H1 (cell line): ENCODE results near the gene BTBD8. TPM values are rescaled to one million over a fixed set of nuclear protein-coding genes. Genes with fewer than 3 reads are reported as not detected.

Experiments used
- CTCF ChIA-PET: fragments of 300-600 bp; sonication (Branson Sonifier 250); formaldehyde crosslinking; loops from one replicate; lab custom pipeline; 2021; ENCODE audit not compliant: partially characterized antibody; lab: Charles Lee
- POLR2A ChIA-PET: fragments of 300-600 bp; sonication (Branson Sonifier 250); formaldehyde crosslinking; loops from one replicate; lab custom pipeline; 2021; ENCODE audit warnings: inconsistent platforms; ENCODE audit not compliant: partially characterized antibody; lab: Charles Lee
- DNase-seq, 2 experiments: peaks; one replicate each; pipeline versions ENCODE4 v3.0.0 to v3.0.0-alpha.2; 2010 to 2022; ENCODE audit warnings: low spot score in 2 of 2, low read depth in 1 of 2, mixed read lengths in 1 of 2
- FAIRE-seq: peaks from 2 replicates; lab custom pipeline; 2011; peaks lifted over from hg19 to GRCh38; lab: Jason Lieb, UNC
- H2AFZ ChIP-seq: 2 replicates; pipeline ENCODE4 v1.8.1; 2012; ENCODE audit warnings: low read length, inconsistent platforms
- H2AK5ac ChIP-seq: 2 replicates; pipeline ENCODE4 v1.6.1; 2013; ENCODE audit warnings: low read depth, low read length
- H2BK120ac ChIP-seq: replicated peaks from 2 replicates; pipeline ENCODE3; 2013; ENCODE audit warnings: low read depth, low read length, inconsistent platforms
- H2BK12ac ChIP-seq: 2 replicates; pipeline ENCODE4 v1.6.1; 2013; ENCODE audit warnings: low read depth, low read length
- H2BK15ac ChIP-seq: 2 replicates; pipeline ENCODE4 v1.6.1; 2013; ENCODE audit warnings: low read length
- H2BK20ac ChIP-seq: 2 replicates; pipeline ENCODE4 v1.6.1; 2013; ENCODE audit warnings: low read length
- H2BK5ac ChIP-seq: 2 replicates; pipeline ENCODE4 v1.6.1; 2013; ENCODE audit warnings: low read depth, low read length
- H3K14ac ChIP-seq: 2 replicates; pipeline ENCODE4 v1.6.1; 2013; ENCODE audit warnings: inconsistent platforms; ENCODE audit not compliant: insufficient read length
- H3K18ac ChIP-seq: 2 replicates; pipeline ENCODE4 v1.6.1; 2013; ENCODE audit warnings: low read length; ENCODE audit errors: extremely low read depth
- H3K23ac ChIP-seq: 2 replicates; pipeline ENCODE4 v1.6.1; 2013; ENCODE audit warnings: inconsistent platforms; ENCODE audit not compliant: insufficient read length
- H3K23me2 ChIP-seq: 2 replicates; pipeline ENCODE4 v1.6.1; 2013; ENCODE audit warnings: low read depth, low read length
- H3K27ac ChIP-seq: 2 replicates; pipeline ENCODE4 v1.6.1; 2011; ENCODE audit warnings: low read depth, low read length, inconsistent platforms
- H3K27me3 ChIP-seq, 4 experiments: replicated peaks in 1 of 4; 1 replicate in 1 of 4; 2 replicates in 3 of 4; pipeline versions ENCODE4 v1.6.1 to v1.8.1; 2011 to 2013; ENCODE audit warnings: low read length in 3 of 4, mild to moderate bottlenecking in 3 of 4, inconsistent platforms in 2 of 4, mixed read lengths in 2 of 4, moderate library complexity in 1 of 4; ENCODE audit not compliant: control insufficient read depth in 3 of 4, insufficient read depth in 3 of 4; ENCODE audit errors: extremely low read depth in 1 of 4
- H3K36me3 ChIP-seq, 4 experiments: 2 replicates each; pipeline versions ENCODE4 v1.6.1 to v1.8.1; 2011 to 2013; ENCODE audit warnings: mild to moderate bottlenecking in 4 of 4, low read length in 3 of 4, moderate library complexity in 2 of 4, control low read depth in 1 of 4, inconsistent platforms in 1 of 4; ENCODE audit not compliant: insufficient read depth in 4 of 4, control insufficient read depth in 2 of 4
- H3K4ac ChIP-seq: replicated peaks from 2 replicates; pipeline ENCODE3; 2013; ENCODE audit warnings: low read length, low read depth, mixed read lengths, inconsistent platforms; ENCODE audit not compliant: insufficient read length
- H3K4me1 ChIP-seq, 4 experiments: replicated peaks in 1 of 4; 1 replicate in 1 of 4; 2 replicates in 3 of 4; pipeline versions ENCODE4 v1.6.1 to v1.8.1; 2011 to 2013; ENCODE audit warnings: low read length in 3 of 4, inconsistent platforms in 2 of 4, mixed read lengths in 1 of 4; ENCODE audit not compliant: insufficient read depth in 4 of 4, control insufficient read depth in 3 of 4
- H3K4me2 ChIP-seq, 2 experiments: 2 replicates each; pipeline versions ENCODE4 v1.6.1 to v1.8.1; 2011 to 2013; ENCODE audit warnings: low read depth in 2 of 2, low read length in 2 of 2, control low read depth in 1 of 2, inconsistent platforms in 1 of 2, mild to moderate bottlenecking in 1 of 2; ENCODE audit not compliant: insufficient read depth in 1 of 2
- H3K4me3 ChIP-seq, 4 experiments: fragments of 200-600, 300-600 bp in 1 of 4; sonication (generic), shearing (Covaris generic), sonication (Bioruptor Twin) in 1 of 4; 2 replicates each; pipeline versions ENCODE4 v1.5.1 to v1.8.1; 2011 to 2016; ENCODE audit warnings: low read length in 4 of 4, low read depth in 3 of 4, control low read depth in 2 of 4, inconsistent platforms in 2 of 4, mild to moderate bottlenecking in 2 of 4, mixed read lengths in 1 of 4, moderate library complexity in 1 of 4; ENCODE audit not compliant: insufficient read depth in 2 of 4; ENCODE audit errors: extremely low read depth in 1 of 4
- H3K56ac ChIP-seq: replicated peaks from 2 replicates; pipeline ENCODE3; 2013; ENCODE audit warnings: low read depth, mild to moderate bottlenecking, mixed read lengths, low read length, inconsistent platforms; ENCODE audit not compliant: insufficient read length
- H3K79me1 ChIP-seq: 2 replicates; pipeline ENCODE4 v1.6.1; 2013; ENCODE audit warnings: low read depth, low read length, control low read depth
- H3K79me2 ChIP-seq, 2 experiments: 2 replicates each; pipeline versions ENCODE4 v1.6.1 to v1.8.1; 2012 to 2013; ENCODE audit warnings: low read length in 2 of 2, mild to moderate bottlenecking in 2 of 2, inconsistent platforms in 1 of 2; ENCODE audit not compliant: insufficient read depth in 2 of 2, control insufficient read depth in 1 of 2
- H3K9ac ChIP-seq, 4 experiments: replicated peaks in 1 of 4; 1 replicate in 1 of 4; 2 replicates in 3 of 4; pipeline versions ENCODE4 v1.6.1 to v1.8.1; 2011 to 2013; ENCODE audit warnings: low read depth in 3 of 4, low read length in 3 of 4, control low read depth in 2 of 4, mild to moderate bottlenecking in 2 of 4, moderate library complexity in 2 of 4, inconsistent platforms in 1 of 4; ENCODE audit errors: extremely low read depth in 1 of 4
- H3K9me3 ChIP-seq, 2 experiments: 2 replicates each; pipeline versions ENCODE4 v1.6.1 to v1.8.1; 2012 to 2013; ENCODE audit warnings: mild to moderate bottlenecking in 2 of 2, moderate library complexity in 2 of 2, control low read depth in 1 of 2, inconsistent platforms in 1 of 2, low read depth in 1 of 2, low read length in 1 of 2, mixed read lengths in 1 of 2; ENCODE audit not compliant: insufficient read depth in 2 of 2
- H4K20me1 ChIP-seq, 2 experiments: replicated peaks in 1 of 2; 2 replicates each; pipeline versions ENCODE3 to v1.8.1; 2011 to 2013; ENCODE audit warnings: inconsistent platforms in 2 of 2, low read length in 2 of 2, mild to moderate bottlenecking in 1 of 2; ENCODE audit not compliant: insufficient read depth in 2 of 2, control insufficient read depth in 1 of 2
- H4K5ac ChIP-seq: 2 replicates; pipeline ENCODE4 v1.6.1; 2013; ENCODE audit warnings: low read length, low read depth, mixed read lengths, inconsistent platforms; ENCODE audit not compliant: insufficient read length
- H4K8ac ChIP-seq: 2 replicates; pipeline ENCODE4 v1.8.0; 2013; ENCODE audit warnings: mild to moderate bottlenecking, moderate library complexity, low read length, inconsistent platforms; ENCODE audit not compliant: insufficient read depth; ENCODE audit errors: extremely low read depth
- H4K91ac ChIP-seq: replicated peaks from 2 replicates; pipeline ENCODE3; 2013; ENCODE audit warnings: low read length, mixed read lengths, inconsistent platforms; ENCODE audit not compliant: insufficient read length
- EZH2 ChIP-seq: fragments of 200-600 bp; sonication (generic); IDR thresholded peaks from 2 replicates; pipeline ENCODE4 v1.7.1; 2012; ENCODE audit warnings: low read depth, mild to moderate bottlenecking, moderate library complexity, low read length, inconsistent platforms; ENCODE audit not compliant: severe bottlenecking
- HDAC2 ChIP-seq, 2 experiments: fragments of 300-600 bp in 1 of 2; sonication (generic) in 1 of 2; IDR thresholded peaks; 2 replicates each; pipeline ENCODE4 v1.6.1; 2011 to 2012; ENCODE audit warnings: low read depth in 2 of 2, low read length in 2 of 2, mild to moderate bottlenecking in 2 of 2, moderate library complexity in 2 of 2, borderline replicate concordance in 1 of 2, inconsistent platforms in 1 of 2
- MAFK ChIP-seq: IDR thresholded peaks from 2 replicates; pipeline ENCODE4 v1.6.1; 2012; ENCODE audit warnings: low read depth, mild to moderate bottlenecking, improper control_type of control experiment, low read length
- NANOG ChIP-seq: IDR thresholded peaks from 2 replicates; pipeline ENCODE4 v1.6.1; 2011; ENCODE audit warnings: low read length, low read depth, mild to moderate bottlenecking, inconsistent platforms; ENCODE audit not compliant: insufficient read depth, poor library complexity, severe bottlenecking
- RBBP5 ChIP-seq: IDR thresholded peaks from 2 replicates; pipeline ENCODE4 v1.7.1; 2012; ENCODE audit warnings: low read depth, mild to moderate bottlenecking, inconsistent platforms, low read length, moderate library complexity, borderline replicate concordance
- RFX5 ChIP-seq: IDR thresholded peaks from 2 replicates; pipeline ENCODE4 v1.6.1; 2011; ENCODE audit warnings: low read depth, low read length, improper control_type of control experiment, borderline replicate concordance
- RXRA ChIP-seq: IDR thresholded peaks from 2 replicates; pipeline ENCODE4 v1.6.1; 2011; ENCODE audit warnings: low read depth, mild to moderate bottlenecking, low read length, moderate library complexity; ENCODE audit not compliant: insufficient read depth
- SP4 ChIP-seq: IDR thresholded peaks from 2 replicates; pipeline ENCODE4 v1.6.1; 2012; ENCODE audit warnings: low read length, inconsistent platforms
- TCF12 ChIP-seq: IDR thresholded peaks from 2 replicates; pipeline ENCODE4 v1.6.1; 2011; ENCODE audit warnings: low read depth, mild to moderate bottlenecking, low read length
- ZNF274 ChIP-seq: IDR thresholded peaks from 2 replicates; pipeline ENCODE4 v1.7.0; 2012; ENCODE audit warnings: low read length, borderline replicate concordance; ENCODE audit errors: extremely low read depth
- WGBS, 2 experiments: shearing (Covaris generic) in 1 of 2; methylation state at CpG; one replicate each; pipeline versions ENCODE4 v1.1.6 to v1.1.7; 2013 to 2015; ENCODE audit warnings: low lambda C conversion rate in 2 of 2, mixed read lengths in 2 of 2, inconsistent platforms in 1 of 2, low coverage in 1 of 2, missing lambda C conversion rate in 1 of 2; ENCODE audit not compliant: insufficient replicate concordance in 2 of 2, insufficient coverage in 1 of 2, insufficient read length in 1 of 2; ENCODE audit errors: extremely low coverage in 1 of 2, missing lambda C conversion rate in 1 of 2; 5-methylcytosine and 5-hydroxymethylcytosine counted together
- polyA plus RNA-seq, 7 experiments: library from polyadenylated mRNA; depleted of rRNA in 3 of 7; stranded (reverse) in 5 of 7; unstranded in 2 of 7; fragments of >200 nt in 5 of 7; fragments of 200-250 nt in 2 of 7; gene quantifications; 1 replicate in 5 of 7; 2 replicates in 1 of 7; 4 replicates in 1 of 7; pipeline versions ENCODE4 v1.2.1 to v1.2.3, GENCODE V29; 2011 to 2013; ENCODE audit warnings: missing spikeins in 2 of 7, mixed read lengths in 2 of 7
- total RNA-seq: library from RNA; stranded (reverse); fragmentation: NEBNext Ultra II Directional; extraction: Animal tissue kit (Norgen Biotek cat#: 25700); gene quantifications from 2 replicates; pipeline ENCODE4 v1.2.1, GENCODE V29; 2021

The BTBD8 gene
- total and polyA plus RNA-seq, 2 of the 8 experiments (the other 6 are each of a cell fraction or from before 2014, with no cell fraction given) = 0.44 to 2.5 TPM

- Histone ChIP-seq H3K36me3 (no peaks in the 10 kb centered on the region), H2BK5ac (no peak overlapping the region), H2BK20ac (no peak overlapping the region), H4K91ac (no peak overlapping the region), H3K23me2 (no peaks in the 10 kb centered on the region), H3K4me3 (no peak overlapping the region), H3K79me2 (no peaks in the 10 kb centered on the region), H4K20me1 (no peaks in the 10 kb centered on the region), H2BK12ac (no peak overlapping the region), H2AFZ (no peak overlapping the region), H4K5ac (no peak overlapping the region), H3K27ac (no peak overlapping the region), H3K4me2 (no peak overlapping the region), H3K4ac (no peak overlapping the region), H2BK15ac (no peak overlapping the region), H3K18ac (no peak overlapping the region), H3K23ac (no peak overlapping the region), H3K4me1 (no peaks in the 10 kb centered on the region), H3K27me3 (peaks cover 0 to 1% (median 0%) of the 10 kb centered on the region in 4 experiments; a peak in 1 of 7 replicates), H3K79me1 (no peaks in the 10 kb centered on the region; the same call in 1 of the 2 replicates), H3K14ac (no peak overlapping the region), H4K8ac (no peak overlapping the region), H3K9me3 (no peaks in the 10 kb centered on the region), H2BK120ac (no peak overlapping the region), H2AK5ac (no peak overlapping the region), H3K9ac (no peak overlapping the region), H3K56ac (no peak overlapping the region)
- POLR2A ChIA-PET = no interaction called here
- DNase-seq (no peak), FAIRE-seq (no peak)
- WGBS, 2 experiments = 90% methylated on average over 2 of the region's 2 CpGs; no CpG with 5 or more reads in 1 of the 2 experiments
- TF ChIP-seq SP4 (no peak), EZH2 (no peak), RFX5 (no peak), TCF12 (no peak), ZNF274 (no peak), HDAC2 (IDR thresholded peaks at IDR 0.05; ENCODE audit: borderline replicate concordance in 1 of 2, low read depth in 2 of 2, low read length in 2 of 2) (no peak), MAFK (no peak), RXRA (no peak), RBBP5 (no peak), NANOG (no peak)
- CTCF ChIA-PET = no interaction called here
These were observed 41.3 kb upstream of the BTBD8 start for GRCh38 chr1:92038695-92039346.
